GM18951 (cell line): ENCODE results near the gene KRT4.

Source experiments
- POLR2A ChIP-seq: IDR thresholded peaks from 4 replicates; pipeline ENCODE4 v1.6.1; 2011; ENCODE audit warnings: mild to moderate bottlenecking; ENCODE audit not compliant: insufficient read length, insufficient read depth; ENCODE audit errors: extremely low read depth
- in situ Hi-C: fragments of 300-500 bp; cut with MboI; formaldehyde crosslinking; loops from one replicate; pipeline ENCODE4 v1.12.0; 2022; ENCODE audit warnings: low sequenced_read_pairs, mixed read lengths, inconsistent platforms; ENCODE audit not compliant: unreplicated experiment

Gene KRT4

DNA sequence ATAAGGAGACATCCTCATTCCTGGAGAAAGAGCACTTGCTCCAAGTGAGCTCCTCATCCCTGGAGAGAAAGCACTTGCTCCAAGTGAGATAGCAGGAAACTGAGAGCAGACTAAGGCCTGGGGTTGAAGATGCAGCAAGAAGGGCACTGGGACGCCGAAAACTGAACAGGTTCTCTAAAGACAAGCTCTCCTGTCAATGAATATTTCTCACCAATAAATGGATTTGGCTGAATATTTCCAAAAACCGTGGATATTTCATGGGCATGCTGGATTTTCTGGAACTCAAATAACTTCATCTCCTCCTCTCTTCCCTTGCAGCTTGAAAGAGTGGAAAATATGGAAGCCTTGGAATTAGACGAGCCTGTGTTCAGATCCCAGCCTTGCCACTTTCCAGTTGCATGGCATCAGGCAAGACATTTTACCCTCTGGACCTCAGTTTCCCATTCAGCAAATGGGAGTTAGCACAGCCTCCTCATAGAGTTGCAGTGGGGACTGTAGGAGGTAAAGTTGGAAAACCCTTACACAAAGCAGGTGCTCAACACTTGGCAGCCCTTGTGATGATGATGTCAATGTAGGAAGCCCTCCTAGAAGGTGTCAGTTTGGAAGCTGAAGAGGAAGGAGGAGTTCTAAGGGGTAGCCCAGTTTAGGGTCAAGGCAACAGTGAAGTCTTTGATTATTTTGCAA, 32.4 kb downstream of the KRT4 start:
- no peak for TF ChIP-seq POLR2A
- in situ Hi-C loops: no loop called here

DNA sequence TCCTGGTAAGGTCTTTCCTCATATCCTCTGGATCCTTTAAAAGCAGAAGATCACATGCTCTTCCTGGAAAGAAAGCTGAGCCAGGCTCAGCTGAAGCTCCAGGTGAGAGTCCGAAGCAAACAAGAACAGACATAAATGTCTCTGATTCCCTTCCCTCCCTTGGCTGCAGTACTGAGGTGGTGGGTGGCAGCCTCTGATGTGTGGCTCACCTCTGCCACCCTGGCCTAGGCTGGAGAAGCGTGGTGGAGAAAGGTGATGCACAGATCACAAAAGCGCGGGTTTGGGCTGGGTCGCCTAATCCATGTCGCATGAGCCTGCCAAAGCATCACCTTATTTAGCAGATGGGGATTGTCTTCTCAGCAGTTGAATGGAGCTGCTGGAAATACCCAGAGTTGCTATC, 34.0 kb downstream of the KRT4 start:
- no peak for TF ChIP-seq POLR2A
- in situ Hi-C loops: no loop called here

DNA sequence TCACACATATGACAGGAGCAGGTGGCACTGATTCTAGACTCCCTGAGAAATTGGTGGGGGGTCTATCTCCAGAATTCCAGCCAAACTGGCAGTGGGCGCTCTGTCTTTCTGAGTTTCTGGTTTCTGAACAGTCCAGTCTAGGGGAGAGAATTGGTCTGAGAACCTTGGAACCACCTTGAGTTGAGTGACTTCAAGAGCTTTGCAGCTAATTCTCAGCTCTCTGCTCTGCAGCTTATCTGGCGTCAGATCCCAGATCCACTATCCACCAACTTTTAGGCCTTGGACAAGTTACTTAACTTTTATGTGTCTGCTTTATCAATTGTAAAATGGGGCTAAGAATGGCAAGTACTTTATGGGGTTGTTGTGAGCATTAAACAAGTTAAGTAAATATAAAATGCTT, 35.1 kb downstream of the KRT4 start:
- in situ Hi-C loops: no loop called here
- no peak for TF ChIP-seq POLR2A

DNA sequence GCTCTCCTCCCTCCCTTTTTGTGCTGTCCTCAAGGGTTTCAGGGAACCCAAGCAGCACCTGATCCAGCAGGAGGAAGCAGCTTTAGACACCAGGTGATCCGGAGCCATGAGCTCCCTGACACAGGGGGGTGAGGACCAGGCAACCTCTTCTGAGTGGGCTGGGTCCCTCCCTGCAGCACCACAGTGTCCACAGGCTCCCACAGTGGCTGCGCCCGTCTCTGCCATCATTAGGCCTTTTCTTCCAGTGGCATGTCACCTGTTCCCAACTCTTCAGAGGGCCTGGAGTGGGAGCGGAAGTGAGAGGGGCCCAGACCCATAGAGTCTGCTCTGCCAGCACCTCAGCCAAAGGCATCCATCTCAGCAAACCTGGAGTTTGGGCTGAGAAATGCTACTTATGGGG, 36.4 kb downstream of the KRT4 start:
- in situ Hi-C loops: no loop called here
- TF ChIP-seq POLR2A: no peak

DNA sequence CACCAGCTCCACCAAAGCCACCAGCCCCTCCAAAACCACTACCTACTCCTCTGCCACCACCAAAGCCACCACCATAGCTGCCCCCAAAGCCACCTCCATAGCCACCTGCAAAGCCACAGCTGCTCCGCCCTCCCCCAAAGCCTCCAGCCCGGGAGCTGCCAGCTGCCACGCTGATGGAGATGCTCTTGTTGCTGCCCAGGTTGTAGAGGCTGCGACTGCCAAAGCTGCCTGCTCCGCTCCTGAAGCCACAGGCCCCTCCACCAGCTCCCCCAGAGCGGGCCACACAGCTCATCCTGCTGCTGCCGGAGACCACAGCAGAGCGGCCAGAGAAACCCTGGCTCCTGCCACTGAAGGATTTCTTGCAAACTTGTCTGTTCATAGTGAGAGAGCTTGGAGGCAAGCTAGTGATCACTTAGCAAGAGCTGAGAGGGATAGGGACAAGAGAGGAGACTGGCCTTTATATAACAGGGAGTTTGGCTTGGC, 37.0 kb downstream of the KRT4 start, which contains the start of gene KRT76:
KRT76 (minus strand) TSS at position 433 of the 483 bp plus-strand sequence; CDS start at position 379, 54 bp downstream.
- no peak for TF ChIP-seq POLR2A
- in situ Hi-C loops: no loop called here

DNA sequence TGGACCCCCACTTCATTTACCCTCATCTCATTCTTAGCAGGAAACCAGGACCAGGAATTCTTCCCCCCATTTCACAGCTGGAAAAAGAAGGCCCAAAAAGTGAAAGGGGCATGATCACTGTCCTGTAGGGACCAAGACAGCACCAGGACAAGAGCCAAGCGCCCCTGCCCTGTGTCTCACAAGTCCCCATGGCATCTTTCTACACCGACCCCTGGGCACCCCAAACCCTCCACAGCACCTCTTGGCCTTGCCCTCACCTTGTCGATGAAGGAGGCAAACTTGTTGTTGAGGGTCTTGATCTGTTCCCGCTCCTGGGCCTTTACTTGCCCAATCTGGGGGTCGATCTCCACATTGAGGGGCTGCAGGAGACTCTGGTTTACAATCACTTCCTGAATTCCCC, 37.5 kb downstream of the KRT4 start:
- in situ Hi-C loops: no loop called here
- no peak for TF ChIP-seq POLR2A

DNA sequence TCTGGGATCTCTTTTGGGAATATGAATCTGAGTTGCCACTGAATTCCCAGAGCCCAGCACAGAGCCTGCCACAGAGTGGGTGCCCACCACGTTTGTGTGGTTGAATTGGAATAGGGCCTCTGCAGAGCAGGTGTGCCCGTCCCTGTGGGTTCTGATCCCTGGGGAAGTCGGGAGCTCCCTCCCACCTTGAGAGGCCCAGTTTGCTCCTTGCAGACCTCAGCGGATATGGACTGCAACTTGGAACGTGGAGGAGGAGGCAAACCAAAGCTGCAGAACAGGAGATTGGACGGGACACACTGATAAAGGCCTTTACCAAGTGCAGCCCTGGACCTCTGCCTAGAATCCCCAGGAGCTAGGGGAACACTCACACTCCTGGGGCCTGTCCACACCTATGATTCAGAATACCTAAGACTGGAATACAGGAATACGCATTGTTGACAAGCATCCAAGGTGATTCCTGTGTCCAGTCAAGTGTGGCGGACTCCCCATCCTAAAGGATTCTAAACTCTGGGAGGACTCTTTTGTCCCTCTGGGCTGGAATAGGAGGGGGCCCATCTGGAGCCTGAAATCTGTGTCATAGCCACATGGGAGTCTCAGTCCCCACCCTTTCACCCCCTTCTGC, 39.2 kb downstream of the KRT4 start:
- in situ Hi-C loops: no loop called here

DNA sequence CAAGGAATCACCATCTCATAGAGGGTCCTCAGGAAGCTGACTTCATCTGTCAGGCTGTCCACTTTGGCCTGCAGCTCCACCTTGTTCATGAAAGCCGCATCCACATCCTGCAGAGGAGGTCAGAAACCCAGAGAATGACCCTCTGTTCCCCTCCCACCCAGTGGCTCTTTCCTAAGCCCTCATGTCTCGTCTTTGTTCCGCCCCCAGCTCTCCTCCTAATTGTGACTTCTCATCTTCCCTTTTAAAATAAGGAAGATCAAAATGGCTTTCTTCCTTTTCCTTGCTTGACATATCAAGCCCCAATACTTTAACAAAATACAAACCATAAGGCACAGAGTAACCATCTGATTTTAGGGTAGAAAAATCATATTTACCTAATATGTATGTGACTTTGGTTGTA, 41.1 kb downstream of the KRT4 start:
- in situ Hi-C loops: no loop called here
- TF ChIP-seq POLR2A: no peak

More for the DNA sequence above, 39.2 kb downstream of the KRT4 start:
- TF ChIP-seq POLR2A: no peak

DNA sequence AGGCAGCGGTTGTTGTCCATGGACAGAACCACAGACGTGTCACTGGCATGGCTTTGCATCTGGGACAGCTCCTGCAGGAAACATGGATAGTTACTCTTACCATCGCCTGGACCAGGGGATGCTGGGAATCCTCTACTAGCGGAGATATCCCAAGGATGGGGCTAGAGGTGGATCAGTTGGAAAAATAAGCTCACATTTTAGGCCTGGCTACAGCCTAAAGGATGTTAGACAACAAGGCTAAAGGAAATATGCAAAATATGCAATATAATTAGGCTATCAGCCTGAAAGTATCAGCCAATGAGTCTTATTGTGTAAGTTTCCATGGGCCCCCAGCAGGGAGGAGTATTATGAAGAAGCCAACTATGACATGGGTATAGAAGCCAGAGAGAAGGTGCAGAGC, 41.7 kb downstream of the KRT4 start:
- TF ChIP-seq POLR2A: no peak
- in situ Hi-C loops: no loop called here

DNA sequence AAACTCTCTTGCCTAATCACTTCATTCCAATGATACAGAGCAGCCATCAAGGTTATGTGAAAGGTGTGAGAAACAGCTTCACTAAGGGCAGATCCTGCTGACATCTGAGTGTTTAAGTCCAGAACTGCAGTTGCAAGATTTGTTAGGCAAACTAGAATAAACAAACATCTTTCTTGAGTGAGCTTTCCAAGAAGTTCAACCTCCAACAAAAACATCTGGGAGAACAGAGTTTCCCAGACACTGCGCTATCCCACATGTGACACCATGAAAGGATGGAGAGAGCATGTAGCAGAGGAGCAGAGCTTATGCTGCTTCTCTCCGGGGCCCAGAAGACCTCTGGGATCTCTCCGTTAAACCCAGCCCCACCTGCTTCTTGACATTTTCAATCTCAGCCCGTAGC, 42.4 kb downstream of the KRT4 start:
- no peak for TF ChIP-seq POLR2A

DNA sequence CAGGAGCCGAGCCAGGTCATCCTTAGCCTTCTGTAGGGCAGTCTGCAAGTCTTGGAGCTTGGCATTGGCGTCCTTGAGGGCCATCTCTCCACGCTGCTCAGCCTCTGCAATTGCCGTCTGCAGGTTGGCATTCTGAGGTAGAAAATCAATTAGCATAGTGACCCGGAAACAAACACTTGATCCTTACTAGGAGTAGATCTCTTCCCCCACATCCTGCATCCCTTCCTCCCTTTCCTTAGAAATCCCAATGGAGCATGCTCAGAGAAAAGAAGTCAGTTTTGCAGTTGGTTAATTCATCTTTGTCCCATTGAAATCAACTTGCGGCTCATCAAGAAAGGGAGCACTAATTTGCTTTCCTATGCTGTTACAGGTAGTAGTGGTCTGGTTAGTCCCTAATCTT, 42.8 kb downstream of the KRT4 start:
- no peak for TF ChIP-seq POLR2A
- in situ Hi-C loops: no loop called here

More for the DNA sequence above, 42.4 kb downstream of the KRT4 start:
- in situ Hi-C loops: no loop called here

DNA sequence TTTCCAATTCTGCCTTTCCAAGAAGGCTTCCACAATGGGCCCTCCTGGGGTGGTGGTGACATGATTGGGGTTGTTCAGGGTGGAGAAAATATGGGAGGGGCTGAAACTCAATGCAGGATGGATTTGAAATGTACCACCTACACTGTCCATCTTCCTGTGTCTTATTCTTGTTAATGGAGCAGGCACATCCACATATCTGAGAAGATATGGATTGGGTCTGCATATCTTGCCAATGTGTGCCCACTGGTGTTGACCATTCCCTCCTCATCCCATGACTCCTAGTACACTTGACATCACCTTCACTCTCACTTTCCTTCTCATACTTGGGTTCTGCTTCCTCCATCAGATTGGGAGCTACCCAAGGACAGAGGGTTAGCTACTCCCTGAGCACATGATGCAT, 44.0 kb downstream of the KRT4 start:
- in situ Hi-C loops: no loop called here

DNA sequence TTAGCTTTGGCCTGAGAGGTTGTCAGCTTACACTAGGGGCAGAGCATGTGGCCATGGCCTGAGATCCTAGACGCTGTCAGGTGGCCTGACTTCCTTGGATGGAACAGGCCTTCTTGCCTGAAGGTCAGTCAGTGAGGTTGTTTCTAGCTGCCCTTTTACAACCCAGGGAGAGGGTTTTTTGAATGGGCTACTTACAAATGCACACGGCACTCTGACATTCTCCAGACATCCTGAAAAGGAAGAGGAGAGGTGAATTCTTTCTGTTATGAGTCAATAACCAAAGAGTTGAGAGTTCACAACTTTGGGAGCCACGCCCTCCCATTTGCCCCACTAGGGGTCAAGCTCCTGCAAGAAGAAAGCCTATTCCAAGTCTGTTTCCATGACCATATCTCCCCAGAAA, 44.6 kb downstream of the KRT4 start:
- no peak for TF ChIP-seq POLR2A
- in situ Hi-C loops: no loop called here

More for the DNA sequence above, 44.0 kb downstream of the KRT4 start:
- no peak for TF ChIP-seq POLR2A

DNA sequence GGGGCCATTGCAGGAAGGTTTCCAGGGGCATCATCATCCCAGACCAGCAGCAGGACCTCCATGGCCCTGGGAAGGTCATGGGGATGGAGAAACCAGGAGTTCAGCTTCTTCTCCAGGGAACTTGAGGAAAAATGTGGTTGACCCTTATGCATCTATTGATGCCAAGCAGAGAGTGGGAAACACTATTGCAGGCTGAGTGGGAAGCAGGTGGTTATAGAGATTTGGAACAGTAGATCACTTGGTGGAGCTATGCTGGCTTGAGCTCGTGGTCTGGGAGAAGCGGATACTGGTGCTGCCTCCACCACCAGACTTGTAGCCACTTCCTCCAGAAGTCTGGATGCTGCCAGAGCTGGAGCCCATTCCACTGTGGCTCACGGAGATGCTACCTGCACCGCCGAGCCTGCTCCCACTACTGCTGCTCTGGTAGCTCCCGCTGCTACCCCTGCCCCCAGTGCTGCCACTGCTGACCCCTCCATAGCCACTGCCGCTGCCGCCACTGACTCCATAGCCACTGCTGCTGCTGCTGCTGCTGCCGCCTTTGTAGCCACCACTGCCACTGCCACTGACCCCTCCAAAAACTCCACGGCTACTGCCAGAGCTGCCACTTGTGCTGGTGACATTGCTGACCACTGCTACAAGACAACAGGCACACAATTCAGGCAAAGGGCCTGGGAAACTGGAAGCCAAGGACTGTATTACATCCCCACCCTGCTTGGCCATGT, 45.3 kb downstream of the KRT4 start:
- in situ Hi-C loops: no loop called here
- TF ChIP-seq POLR2A: no peak

DNA sequence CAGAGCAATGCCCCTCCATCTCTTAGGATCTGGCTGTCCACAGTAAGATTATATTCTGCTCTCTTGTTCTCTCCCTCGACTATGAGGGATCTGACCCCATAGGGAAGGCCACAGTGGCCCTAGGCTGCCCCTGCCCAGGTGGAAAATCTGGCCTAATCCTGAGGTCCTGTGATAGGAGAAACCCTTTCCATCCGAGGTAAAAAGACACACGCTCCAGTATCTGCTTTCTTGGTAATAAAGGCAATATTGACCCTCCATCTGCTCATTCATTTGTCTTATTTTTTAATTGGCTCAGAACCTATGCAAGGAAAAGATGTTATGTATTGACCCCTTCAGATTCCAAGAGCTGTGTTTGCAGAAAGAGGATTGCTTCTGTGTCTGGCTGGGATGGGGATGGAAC, 46.5 kb downstream of the KRT4 start:
- no peak for TF ChIP-seq POLR2A
- in situ Hi-C loops: no loop called here
